ENCODE measurements around the gene ZFPM1. TPM values are rescaled to one million over a fixed set of nuclear protein-coding genes. Genes with fewer than 3 reads are reported as not detected.

The ZFPM1 gene
- total RNA-seq, 2 experiments from 2014 or later, result 14.3 to 14.7 TPM

DNA sequence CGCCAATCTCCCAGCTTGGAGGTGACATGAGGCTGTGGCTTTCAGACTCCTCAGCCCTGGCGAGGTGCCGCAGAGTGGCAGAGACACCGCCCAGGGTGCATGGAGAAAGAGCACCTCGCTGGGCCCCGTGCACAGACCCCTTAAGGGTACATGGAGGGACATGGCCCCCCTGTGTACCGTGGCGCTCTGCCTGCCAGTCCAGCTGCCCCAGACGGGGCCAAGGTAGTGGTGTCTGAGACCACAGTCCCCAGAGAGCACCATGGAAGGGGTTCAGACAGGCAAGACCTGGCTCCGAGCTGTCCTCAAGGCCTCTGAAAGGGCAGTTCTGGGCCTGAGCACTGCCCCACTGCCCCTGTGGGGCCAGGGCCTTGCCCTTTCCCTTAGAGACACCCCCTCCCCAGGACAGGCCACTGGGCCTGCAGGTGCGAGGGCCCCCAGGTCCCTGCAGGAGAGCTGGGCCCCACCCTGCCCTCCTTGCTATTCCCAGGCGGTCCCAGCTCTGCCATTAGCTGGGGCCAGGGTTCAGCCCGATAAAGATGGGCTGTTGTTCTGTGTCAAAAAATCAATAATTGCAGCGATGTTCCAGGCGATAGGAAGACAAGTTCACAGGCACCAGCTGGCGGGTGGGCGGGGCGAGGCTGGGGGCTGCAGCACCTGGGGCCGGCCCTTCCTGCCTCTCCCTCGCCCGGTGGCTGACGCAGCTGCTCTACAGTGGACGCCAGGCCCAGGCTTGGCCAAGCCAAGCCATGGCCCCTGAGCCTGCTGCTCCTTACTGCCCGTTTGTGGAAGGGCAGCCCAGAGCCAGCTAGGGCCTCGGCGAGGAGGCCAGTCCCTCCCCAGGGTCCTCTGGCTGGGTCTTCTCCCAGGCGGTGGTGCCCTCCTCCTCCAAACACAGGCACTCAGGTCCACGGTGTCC lies 51.7 kb downstream of the ZFPM1 start:
- CTCF ChIA-PET, result interaction anchor here (1.2 kb wide), 1 partner anchor 50 kb away, joined by 3 read pairs; no protein-coding TSS in a partner anchor

DNA sequence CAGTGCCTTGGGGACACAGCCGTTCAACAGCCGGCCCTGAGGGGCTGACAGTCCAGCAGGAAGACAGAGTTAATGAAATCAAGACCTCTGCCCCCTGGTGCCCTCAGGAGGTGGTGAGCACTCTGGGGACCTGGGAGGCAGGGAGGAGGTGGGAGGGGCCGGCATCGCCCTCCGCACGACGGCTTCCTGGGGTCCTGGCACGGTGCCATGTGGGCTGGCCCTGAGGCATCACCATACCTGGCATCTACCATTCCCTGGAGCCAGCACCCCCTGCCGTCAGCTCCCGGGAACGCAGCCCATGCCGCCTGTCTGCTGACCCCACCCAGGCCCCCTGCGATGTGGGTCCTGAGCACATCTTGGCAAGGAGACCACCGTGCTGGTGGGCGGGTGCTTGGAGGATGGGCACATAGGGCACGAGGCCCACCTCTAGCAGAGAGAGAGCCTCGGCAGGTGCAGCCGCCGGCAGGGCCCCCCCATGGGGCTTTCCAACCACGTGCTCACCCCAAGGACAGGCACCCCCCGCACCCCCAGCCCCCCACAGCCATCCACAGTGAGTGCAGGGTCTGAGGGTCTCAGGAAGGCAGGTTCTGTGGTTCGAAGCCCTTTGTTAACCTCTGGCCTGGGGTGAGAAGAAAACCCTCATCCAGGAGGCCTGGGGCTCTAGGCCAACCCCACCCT lies 52.5 kb downstream of the ZFPM1 start:
- CTCF ChIA-PET, result interaction anchor here (1.2 kb wide), 1 partner anchor 68 kb away, joined by 4 read pairs; no protein-coding TSS in a partner anchor
- POLR2A ChIA-PET, result no interaction called here

More for the DNA sequence above, 51.7 kb downstream of the ZFPM1 start:
- POLR2A ChIA-PET, result no interaction called here

DNA sequence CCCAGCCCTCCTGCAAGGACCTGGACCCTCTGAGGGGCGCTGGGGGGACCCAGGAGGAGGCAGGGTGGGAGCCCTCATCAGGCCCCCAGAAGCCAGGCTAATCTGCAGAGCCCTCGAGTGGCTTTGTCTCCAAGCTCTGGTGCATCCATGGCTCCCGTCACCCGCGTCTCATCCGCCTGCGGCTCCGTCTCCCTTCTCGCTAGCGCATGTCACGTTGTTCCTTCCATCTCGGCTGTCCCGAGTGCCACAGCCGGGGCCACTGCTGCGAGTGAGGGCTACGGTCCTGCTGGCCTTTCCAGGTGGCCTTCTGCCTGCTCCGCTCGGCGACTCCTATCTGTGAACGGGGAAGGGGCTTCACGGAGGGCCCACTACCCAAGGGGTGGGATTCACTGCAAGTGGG lies 53.6 kb downstream of the ZFPM1 start:
- CTCF ChIA-PET, result interaction anchor here (1.2 kb wide), 1 partner anchor 69 kb away, joined by 4 read pairs; no protein-coding TSS in a partner anchor
- POLR2A ChIA-PET, result no interaction called here

DNA sequence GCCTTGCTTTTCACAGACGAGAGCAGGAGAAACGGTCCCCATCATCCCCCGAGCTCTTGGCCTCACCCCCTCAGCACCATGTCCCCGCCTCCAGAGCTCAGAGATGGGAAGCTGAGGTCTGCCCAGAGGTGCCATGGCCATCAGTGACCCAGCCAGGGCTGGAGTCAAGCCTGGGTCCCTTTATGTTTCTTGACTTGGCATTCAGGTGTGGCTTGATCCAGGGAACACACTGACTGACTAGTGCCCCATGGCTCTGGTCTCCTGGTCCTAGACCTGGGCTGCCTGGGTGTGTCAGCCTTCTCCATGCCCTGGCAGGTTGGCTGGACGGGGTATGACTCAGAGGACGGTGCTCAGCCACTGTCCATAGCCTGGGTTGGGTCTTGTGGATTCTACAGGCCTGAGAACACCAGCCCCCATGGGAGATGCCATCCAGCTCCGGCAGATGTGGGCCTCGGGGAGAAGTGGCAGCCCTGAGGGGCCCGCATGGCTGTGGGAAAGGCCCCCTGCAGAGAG lies 54.2 kb downstream of the ZFPM1 start:
- POLR2A ChIA-PET, result no interaction called here
- CTCF ChIA-PET, result no interaction called here

DNA sequence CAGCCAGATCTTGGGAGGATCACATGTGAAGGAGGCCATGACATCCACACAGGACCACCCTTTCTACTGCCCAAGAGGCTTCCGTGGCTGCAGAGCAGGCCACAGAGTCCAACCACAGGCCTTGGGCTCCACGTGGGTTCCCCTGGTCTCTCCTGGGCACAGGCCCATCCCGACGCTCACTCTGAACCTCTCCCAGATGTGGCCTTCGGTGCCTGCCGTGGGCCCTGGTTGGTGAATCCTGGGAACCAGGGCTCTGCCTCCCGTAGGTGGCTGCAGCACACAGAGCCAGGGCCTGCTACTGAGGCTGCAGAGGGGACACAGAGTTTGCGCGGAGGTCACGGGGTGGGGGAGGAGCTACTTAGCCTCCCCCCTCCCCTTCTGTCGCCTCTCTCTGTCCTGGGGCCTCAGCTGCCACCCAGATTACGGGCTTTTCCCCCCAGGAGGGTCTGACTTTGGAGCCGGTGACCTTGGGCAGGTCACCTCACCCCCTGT lies 55.3 kb downstream of the ZFPM1 start:
- POLR2A ChIA-PET, result no interaction called here
- CTCF ChIA-PET, result no interaction called here

DNA sequence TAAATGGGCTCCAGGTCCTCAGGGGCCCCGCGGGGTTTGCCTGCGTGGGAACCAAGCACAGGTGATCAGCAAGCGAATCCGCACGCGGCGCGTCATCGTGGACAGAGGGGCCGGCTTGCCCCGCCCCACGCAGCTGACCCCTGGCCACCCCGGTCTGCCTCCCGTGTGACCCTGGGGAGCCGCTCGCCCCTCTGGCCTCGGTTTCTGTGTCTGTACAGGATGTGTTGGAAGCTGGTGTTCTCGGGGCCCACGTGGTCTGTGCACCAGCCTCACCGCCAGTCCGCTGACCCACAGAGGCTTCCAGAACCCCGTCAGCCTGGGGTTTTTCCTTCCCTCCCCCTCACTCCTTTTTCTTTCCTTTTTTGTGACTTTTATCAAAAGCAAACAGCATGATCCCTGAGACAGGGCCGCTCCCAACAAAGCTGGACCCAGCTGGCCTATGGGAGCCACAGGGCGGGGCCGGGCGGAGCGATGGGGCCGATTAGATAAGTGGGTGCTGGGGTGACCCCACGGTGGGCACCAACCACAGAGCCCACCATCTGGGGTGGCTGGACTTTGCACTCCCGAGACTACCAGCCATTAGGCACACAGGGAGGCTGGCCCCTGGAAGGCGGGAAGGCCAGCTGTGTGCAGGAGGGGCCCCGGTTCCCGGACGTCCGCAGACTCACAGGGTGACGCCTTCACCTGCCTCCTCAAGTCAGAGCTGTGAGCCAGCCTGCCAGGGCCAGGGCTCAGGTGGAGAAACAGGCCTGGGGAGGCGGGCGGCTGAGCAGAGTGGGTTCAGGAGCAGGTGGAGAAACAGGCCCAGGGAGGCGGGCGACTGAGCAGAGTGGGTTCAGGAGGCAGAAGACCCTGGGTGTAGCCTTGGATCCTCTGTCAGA lies 56.0 kb downstream of the ZFPM1 start:
- CTCF ChIA-PET, result no interaction called here
- POLR2A ChIA-PET, result no interaction called here

DNA sequence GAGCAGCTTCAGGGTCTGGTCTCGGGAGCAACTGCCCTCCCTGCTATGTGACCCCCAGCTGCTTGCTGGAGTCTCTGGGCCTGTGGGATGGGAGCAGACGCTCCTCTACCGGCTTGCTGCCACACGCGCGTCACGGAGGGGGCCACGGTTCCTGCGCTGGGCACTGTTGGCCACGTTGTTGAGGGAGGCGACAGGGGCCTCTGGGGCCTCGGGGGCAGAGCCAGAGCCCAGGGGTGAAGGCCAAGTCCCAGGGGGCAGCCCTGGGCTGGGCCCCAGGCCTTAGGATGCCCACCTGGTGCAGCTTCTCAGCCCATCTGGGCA lies 56.6 kb downstream of the ZFPM1 start:
- ChIA-PET POLR2A (no interaction called here), CTCF (interaction anchor here (0.9 kb wide), 1 partner anchor 72 kb away, joined by 3 read pairs; no protein-coding TSS in a partner anchor)

DNA sequence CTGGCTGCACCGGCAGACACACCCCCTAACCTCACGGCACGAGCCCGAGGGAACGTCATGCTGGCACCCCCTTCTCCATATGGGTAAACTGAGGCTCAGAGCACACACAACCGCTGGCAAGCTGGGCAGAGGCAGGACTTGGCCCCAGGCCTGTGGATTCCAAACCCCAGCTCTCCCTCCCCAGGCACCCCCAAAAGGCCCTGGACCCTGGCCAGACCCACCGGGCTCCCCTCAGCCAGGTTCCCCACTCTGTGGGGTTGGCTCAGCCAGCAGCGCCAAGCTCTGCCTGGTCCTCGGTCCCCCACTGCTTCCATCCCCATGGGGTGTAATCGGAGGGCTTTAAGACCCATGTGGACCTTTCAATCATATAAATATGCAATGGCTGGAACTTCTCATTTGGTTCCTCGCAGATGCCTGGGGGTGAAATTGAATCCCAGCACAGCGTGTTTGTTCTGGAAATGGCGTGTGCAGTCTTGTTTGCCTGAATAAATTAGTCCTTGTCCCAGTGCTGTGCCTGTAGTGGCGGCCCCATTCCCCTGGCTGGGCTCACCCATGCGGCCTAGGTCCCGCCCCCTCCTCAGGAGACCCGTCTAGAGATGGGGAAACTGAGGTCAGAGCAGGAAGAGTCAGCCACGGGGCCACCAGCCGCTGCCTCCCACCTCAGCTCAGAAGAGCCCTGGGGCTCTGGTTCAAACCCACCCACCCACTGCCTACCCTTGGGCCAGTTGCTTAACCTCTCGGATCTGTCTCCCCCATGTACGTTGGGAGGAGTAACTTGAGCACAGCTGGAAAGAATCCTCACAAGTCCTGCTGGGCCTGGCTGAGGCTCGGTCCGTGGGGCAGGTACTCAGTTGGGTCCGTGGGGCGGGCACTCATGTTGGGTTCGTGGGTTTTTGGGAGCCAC lies 57.3 kb downstream of the ZFPM1 start:
- CTCF ChIA-PET, result interaction anchor here (0.9 kb wide), 1 partner anchor 73 kb away, joined by 3 read pairs; no protein-coding TSS in a partner anchor
- POLR2A ChIA-PET, result no interaction called here

DNA sequence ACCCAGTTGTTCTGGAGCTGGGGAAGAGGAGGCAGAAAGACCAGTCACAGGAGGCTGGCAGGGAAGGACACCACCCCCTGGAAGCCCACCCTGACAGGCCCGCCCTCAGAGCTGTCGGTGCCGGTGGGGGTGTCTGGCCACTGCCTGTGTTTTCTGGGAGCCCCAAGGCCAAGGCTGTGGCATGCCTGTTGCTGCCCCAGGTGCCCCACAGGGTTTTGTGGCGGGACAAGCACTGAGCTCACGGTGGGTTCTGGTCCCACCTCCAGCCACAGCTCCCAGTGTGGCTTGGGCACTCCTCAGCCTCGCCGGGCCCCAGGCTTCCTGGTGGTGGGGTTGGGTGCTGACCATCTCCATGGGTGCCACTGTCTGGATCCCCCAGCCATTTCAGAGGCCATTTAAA lies 58.0 kb downstream of the ZFPM1 start:
- POLR2A ChIA-PET, result no interaction called here
- CTCF ChIA-PET, result no interaction called here

DNA sequence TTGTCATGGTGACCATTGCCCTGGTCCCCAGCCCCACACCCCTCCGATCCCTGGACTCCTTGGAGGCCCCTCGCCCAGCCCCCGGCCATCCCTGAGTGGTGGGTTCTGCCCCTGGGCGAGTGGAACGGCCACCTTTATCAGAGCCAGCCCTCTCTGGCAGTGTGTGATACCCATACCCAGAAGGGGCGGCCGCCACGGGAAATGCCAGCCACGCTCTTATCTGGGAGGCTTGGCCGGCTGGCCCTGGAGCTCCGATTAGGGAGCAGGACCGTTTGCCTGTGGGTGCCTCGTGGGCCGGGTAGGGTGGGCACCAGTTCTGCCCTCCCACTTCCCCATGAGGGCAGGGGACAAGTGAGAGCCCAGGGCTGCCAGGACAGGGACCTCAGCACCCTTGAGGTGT lies 58.8 kb downstream of the ZFPM1 start:
- CTCF ChIA-PET, result no interaction called here
- POLR2A ChIA-PET, result no interaction called here

DNA sequence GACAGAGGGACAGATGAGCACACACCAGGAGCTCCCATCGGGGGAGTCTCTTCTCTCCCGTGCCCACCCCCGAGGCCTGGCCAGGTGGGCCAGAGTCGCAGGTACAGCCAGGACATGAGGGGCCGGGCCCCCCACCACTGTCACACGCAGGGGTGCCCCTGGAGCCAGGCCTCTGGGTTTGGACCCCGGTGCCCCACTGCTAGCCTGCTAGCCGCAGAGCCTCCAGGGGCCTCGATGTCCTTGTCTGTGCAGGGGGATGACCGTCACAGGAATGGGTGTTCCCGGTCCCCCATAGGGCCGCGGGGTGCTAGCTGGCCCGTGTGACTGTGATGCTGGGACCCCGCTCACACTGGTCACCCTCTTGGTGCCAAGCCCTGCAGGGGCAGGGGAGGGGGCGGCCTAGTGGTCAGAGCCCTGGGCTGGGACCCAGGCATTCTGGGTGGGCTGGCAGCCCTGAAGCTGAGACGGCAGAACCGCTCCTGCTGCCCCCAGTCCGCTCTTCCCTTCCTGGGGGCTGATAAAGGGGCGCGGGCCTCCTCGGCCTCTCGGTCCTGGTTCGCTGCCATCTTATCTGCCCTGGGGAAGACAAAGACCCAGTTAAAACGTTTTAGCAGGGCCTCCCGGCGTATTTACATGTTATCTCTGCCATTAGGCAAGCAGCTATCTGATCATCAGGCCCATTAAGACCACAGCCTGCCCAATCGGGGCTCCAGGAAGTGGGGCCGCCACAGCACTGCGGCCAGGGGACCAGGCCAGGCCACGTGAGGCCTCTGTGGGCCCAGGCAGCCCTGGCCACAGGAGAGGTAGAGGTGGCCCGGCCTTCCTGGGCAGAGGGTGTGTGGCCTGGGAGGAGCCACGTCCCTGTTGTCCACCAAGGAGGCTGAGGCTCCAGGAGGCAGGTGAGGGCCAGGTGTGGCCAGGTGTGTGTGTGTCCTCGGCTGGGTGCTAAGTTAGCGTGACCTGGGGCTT lies 59.9 kb downstream of the ZFPM1 start:
- ChIA-PET CTCF (no interaction called here), POLR2A (no interaction called here)

DNA sequence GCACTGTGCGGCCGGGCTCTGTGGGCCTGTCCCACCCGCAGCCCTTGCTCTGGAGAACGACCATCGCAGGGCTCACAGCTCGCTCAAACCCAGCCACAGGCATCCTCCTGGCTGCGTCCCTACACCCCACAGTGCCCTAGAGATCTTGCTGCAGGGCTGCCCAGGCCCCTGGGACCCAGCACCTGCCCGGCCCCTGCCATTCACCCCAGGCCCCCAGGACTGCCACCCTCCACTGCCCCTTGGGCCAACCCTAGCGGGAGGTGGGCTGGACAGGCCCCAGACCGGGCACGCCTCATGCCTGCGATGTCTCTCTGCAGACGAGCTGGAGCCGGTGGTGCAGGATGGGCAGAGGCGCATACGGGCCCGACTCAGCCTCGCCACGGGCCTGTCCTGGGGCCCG lies 61.0 kb downstream of the ZFPM1 start:
- CTCF ChIA-PET, result no interaction called here
- POLR2A ChIA-PET, result no interaction called here

DNA sequence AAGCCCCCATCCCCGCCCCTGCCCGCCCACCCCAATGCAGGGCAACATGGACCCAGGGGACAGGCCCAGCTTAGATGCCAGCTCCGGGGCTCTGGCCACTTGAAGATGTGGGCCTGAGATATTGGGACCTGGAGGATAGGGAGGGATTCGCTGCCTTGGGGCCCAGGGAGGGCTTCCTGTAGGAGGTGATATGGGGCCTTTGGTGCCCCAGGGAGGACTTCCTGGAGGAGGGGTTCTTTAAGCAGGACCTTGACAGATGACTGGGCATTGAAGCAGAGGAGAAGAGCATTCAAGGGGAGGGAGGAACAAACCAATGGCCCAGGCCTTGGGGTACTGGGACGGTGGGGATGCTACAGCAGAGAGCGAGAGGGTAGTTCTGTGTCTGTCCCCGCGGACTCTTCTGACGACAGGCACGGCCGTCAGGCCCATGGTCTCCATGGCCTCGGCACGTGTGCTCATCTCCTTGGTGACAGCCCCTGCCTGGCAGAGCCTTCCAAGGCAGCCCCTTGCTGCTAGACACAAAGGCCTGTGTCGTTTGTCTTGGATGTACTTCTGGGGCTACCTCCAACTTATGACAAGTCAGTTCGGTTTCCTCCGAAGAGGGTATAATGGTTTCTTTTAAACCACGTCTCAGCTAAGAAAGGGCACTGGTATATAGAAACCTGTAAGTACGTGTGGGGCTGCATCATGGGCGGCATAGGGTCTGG lies 61.6 kb downstream of the ZFPM1 start:
- POLR2A ChIA-PET, result no interaction called here
- CTCF ChIA-PET, result no interaction called here

DNA sequence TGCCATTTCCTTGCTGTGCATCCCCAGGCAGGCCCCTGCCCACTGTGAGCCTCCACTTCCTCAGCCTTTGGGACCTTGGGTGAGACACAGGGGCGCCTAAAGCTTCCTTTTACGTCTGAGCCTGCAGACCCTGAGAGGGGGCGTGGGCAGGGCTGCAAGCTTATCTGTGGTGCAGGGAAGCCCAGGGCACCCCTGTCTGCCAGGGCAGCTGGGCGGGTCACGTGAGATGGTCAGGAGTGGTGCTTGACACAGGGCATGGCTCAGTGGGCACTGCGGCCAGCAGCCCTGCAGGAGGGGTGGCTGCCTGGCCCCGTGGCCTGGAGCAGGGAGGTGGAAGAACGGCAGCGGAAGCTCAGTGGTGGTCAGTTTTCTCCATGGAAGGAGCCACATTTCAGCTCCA lies 62.3 kb downstream of the ZFPM1 start:
- ChIA-PET CTCF (no interaction called here), POLR2A (no interaction called here)

DNA sequence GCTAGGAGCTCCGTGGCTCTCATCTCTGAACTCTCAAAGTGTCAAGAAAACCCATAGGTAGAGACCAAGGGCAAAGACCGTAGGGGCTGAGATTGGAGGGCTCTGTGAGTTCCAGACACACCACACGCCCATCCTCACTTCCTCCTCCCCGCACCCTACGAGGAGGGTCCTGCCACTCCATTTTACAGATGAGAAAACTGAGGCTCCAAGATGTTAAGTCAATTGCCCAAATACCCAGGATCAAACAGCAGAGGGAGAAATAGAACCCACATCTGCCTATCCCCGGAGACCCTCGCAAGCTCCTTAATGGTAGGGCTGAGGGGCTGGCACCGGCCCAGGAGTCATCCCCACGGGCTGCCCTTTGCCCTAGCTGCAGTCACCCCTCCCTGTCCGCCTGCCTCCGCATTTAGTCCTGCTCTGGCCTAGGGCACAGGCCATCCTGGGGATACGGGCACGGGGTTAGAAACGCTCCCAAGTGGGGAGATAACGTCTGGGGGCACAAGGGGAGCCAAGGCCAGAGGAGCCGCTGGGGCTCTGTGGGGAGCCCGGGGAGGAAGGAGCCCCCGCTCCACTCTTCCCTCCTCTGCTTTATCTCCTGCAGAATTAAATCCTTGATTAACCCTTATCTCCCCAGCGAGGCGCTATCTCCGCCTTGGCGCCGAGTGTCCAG lies 63.0 kb downstream of the ZFPM1 start:
- CTCF ChIA-PET, result no interaction called here
- POLR2A ChIA-PET, result no interaction called here

DNA sequence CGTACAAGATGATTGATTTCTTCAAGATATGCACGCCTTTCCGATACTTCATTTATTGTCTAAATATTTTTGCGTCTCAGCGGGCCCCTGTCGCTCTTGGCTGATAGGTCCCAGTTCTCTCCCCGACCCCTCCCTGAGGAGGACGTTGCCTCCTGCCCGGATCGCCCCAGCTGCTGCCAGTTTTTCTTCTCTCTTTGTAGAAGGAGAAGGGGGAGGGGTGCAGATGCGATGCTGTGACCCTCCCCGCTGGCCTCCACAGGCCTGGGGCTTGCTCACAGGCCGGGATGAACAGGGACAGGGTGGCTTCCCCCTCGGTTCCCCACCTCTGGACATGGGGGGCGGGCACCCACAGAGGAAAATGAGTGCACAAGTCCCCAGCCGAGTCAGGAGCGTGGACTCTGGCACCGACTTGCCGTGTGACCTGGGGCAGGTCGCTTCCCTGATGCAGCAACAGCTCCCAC lies 63.6 kb downstream of the ZFPM1 start:
- CTCF ChIA-PET, result no interaction called here

More for the DNA sequence above, 63.6 kb downstream of the ZFPM1 start:
- POLR2A ChIA-PET, result interaction anchor here (0.7 kb wide), 1 partner anchor 50 kb away, joined by 3 read pairs; no protein-coding TSS in a partner anchor
